Upper lobe of left lung (tissue), 4 donors: ENCODE results near the gene ZNF565.

ENCODE experiments used
- CTCF ChIP-seq, 6 experiments: fragments of 450-650 bp in 4 of 6; fragments of 200-600 bp in 2 of 6; sonication (generic) in 2 of 6; IDR thresholded peaks; one replicate each; pipeline ENCODE4 v1.5.1; 2016 to 2019; ENCODE audit warnings: antibody characterized with exemption in 6 of 6
- EP300 ChIP-seq, 4 donors: sonication (generic); formaldehyde crosslinking; IDR thresholded peaks; one replicate each; pipeline ENCODE4 v1.5.1; 2017; ENCODE audit warnings: antibody characterized with exemption in 4 of 4, control low read depth in 2 of 4
- POLR2A ChIP-seq, 4 donors: fragments of 450-650 bp; IDR thresholded peaks; one replicate each; pipeline ENCODE4 v1.5.1; 2016 to 2017; ENCODE audit warnings: antibody characterized with exemption in 4 of 4, mild to moderate bottlenecking in 2 of 4

- TF ChIP-seq POLR2A (IDR thresholded peaks at IDR 0.05) (no peak), CTCF (IDR thresholded peaks at IDR 0.05) (no peak), EP300 (IDR thresholded peaks at IDR 0.05) (no peak)
Observed at GRCh38 chr19:36255316-36255715, 40.9 kb upstream of the ZNF565 start.
